Measurements from ENCODE around the gene PCDHGA5.
A peak's percentile ranks its signal among the peaks of the same experiment; 100 is the strongest.

PCDHGA5 gene

DNA sequence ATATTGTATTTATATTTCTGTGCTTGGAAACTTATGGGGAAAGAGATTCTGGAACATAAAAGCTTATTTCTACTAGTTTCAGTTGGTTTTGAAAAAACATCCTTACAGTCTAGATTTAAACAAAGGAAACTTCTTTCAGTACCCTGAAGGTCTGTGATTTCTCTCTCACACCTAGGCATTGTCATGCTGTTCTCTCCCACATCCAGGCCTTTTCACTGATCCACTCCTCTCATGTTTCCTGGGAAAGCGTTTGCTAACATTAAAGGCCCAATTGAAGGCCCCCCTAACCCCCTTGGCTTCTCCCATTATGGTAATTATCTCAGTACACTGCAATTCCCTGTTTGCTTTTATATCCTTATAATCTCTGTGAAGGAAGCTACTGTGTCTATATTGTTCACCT, 21.2 kb upstream of the PCDHGA5 start:
- WGBS, 2 donors (ENCODE audit: extremely low coverage in 2 of 2, insufficient read length in 2 of 2, insufficient replicate concordance in 1 of 2), result no CpG with 5 or more reads among the region's 1 CpG
- no peak overlapping the region for H4K91ac ChIP-seq (ENCODE audit: low read depth, low read length, poor library complexity)
- no peak overlapping the region for H3K27ac ChIP-seq (replicated peaks; ENCODE audit: low read length)

DNA sequence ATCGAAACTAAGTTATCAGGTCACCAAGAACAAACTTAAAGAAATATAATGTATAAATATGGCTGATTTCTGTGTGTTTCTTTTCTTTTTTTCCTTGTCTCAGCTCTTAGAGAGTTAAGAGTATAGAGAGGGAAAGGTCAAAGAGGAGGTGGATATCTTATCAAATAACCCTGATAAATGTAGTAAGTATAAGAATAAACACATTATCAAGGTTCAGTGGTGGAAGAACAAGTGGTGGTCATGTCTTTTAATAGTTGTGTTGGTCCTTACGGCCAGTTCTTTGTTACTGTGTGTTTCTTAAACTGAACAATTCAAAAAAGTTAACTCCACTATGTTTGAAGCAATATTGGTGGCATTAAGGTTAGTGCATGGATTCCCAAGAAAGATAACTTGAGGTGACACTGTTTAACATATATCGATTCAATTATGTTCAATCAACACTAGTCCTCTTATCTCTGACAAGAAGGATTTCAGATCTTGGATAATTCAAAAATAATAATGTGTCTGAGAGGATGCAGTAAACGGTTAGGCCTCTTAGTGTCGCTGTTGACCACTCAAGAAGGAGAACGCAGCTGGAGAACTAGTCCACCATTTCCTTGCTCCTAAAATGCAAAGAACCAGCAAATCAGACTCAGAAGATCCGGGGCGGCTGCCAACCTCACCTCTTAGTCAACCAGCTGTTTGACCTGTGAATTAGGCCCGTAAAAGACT, 20.6 kb upstream of the PCDHGA5 start, which contains the start of gene PCDHGA3:
Gene PCDHGA3, plus strand, starts transcription at position 588 of the 711 bp plus-strand sequence. CDS start 205 bp downstream, outside the sequence.
- H3K9me3 ChIP-seq (replicated peaks in 1 of 2; ENCODE audit: control insufficient read depth in 2 of 2, insufficient read depth in 1 of 2, low read depth in 1 of 2, low read length in 2 of 2), result peaks cover 20 to 32% of the 10 kb centered on the region in 2 donors
- H3K18ac ChIP-seq (ENCODE audit: low read length), result no peak within 1 kb of the TSS
- peak within 1 kb of the TSS; percentile 54 for H2AFZ ChIP-seq (ENCODE audit: low read length)
- peak within 1 kb of the TSS in 1 of 2 donors; percentile 25 for H3K4me3 ChIP-seq (ENCODE audit: low read length in 2 of 2)
- DNase-seq (ENCODE audit: low spot score), result no peak
- H2BK12ac ChIP-seq (ENCODE audit: low read length), result no peak within 1 kb of the TSS
- no peak within 1 kb of the TSS for H3K4ac ChIP-seq (ENCODE audit: low read length)
- H3K27me3 ChIP-seq (ENCODE audit: control insufficient read depth in 3 of 3, insufficient read depth in 3 of 3, low read depth in 1 of 3, low read length in 3 of 3), result no peaks in the 10 kb centered on the region
- no peak within 1 kb of the TSS for H3K27ac ChIP-seq (replicated peaks; ENCODE audit: low read length)
- H2BK120ac ChIP-seq (ENCODE audit: low read depth, low read length), result no peak within 1 kb of the TSS
- H3K23ac ChIP-seq (ENCODE audit: low read depth, low read length, poor library complexity), result no peak within 1 kb of the TSS
- H4K8ac ChIP-seq (ENCODE audit: low read depth, low read length), result no peak within 1 kb of the TSS
- H2AK5ac ChIP-seq (ENCODE audit: low read depth, low read length), result no peak within 1 kb of the TSS
- H3K9ac ChIP-seq (ENCODE audit: low read depth, low read length, poor library complexity), result no peak within 1 kb of the TSS
- no peaks in the 10 kb centered on the region for H3K4me1 ChIP-seq (ENCODE audit: control insufficient read depth in 2 of 2, insufficient read depth in 1 of 2, low read depth in 1 of 2, low read length in 2 of 2)
- H3K14ac ChIP-seq (ENCODE audit: low read length), result no peak within 1 kb of the TSS
- WGBS, 2 donors (ENCODE audit: extremely low coverage in 2 of 2, insufficient read length in 2 of 2, insufficient replicate concordance in 1 of 2), result no CpG with 5 or more reads among the region's 9 CpGs
- H2BK15ac ChIP-seq (ENCODE audit: low read length), result no peak within 1 kb of the TSS
- H4K91ac ChIP-seq (ENCODE audit: low read depth, low read length, poor library complexity), result no peak within 1 kb of the TSS
- no peak within 1 kb of the TSS for H2BK5ac ChIP-seq (ENCODE audit: low read length)
- no peaks in the 10 kb centered on the region for H3K36me3 ChIP-seq (replicated peaks in 1 of 2; ENCODE audit: control insufficient read depth in 2 of 2, insufficient read depth in 2 of 2, low read length in 2 of 2)
- no peaks in the 10 kb centered on the region for H3K79me1 ChIP-seq (ENCODE audit: low read depth, low read length)
- no peak within 1 kb of the TSS for H3K4me2 ChIP-seq (ENCODE audit: insufficient read depth, low read length, poor library complexity, severe bottlenecking)

More for the DNA sequence above, 21.2 kb upstream of the PCDHGA5 start:
- Histone ChIP-seq H3K23ac (ENCODE audit: low read depth, low read length, poor library complexity) (no peak overlapping the region), H3K4me2 (ENCODE audit: insufficient read depth, low read length, poor library complexity, severe bottlenecking) (no peak overlapping the region), H3K36me3 (replicated peaks in 1 of 2; ENCODE audit: control insufficient read depth in 2 of 2, insufficient read depth in 2 of 2, low read length in 2 of 2) (no peaks in the 10 kb centered on the region), H2BK12ac (ENCODE audit: low read length) (no peak overlapping the region), H3K14ac (ENCODE audit: low read length) (no peak overlapping the region), H3K4me3 (ENCODE audit: low read length in 2 of 2) (no peak overlapping the region), H2BK120ac (ENCODE audit: low read depth, low read length) (no peak overlapping the region), H3K4me1 (ENCODE audit: control insufficient read depth in 2 of 2, insufficient read depth in 1 of 2, low read depth in 1 of 2, low read length in 2 of 2) (no peaks in the 10 kb centered on the region), H3K4ac (ENCODE audit: low read length) (no peak overlapping the region), H2AK5ac (ENCODE audit: low read depth, low read length) (no peak overlapping the region), H4K8ac (ENCODE audit: low read depth, low read length) (no peak overlapping the region), H3K9me3 (replicated peaks in 1 of 2; ENCODE audit: control insufficient read depth in 2 of 2, insufficient read depth in 1 of 2, low read depth in 1 of 2, low read length in 2 of 2) (peaks cover 22 to 32% of the 10 kb centered on the region in 2 donors), H3K9ac (ENCODE audit: low read depth, low read length, poor library complexity) (no peak overlapping the region), H3K79me1 (ENCODE audit: low read depth, low read length) (no peaks in the 10 kb centered on the region), H2AFZ (ENCODE audit: low read length) (no peak overlapping the region), H3K27me3 (ENCODE audit: control insufficient read depth in 3 of 3, insufficient read depth in 3 of 3, low read depth in 1 of 3, low read length in 3 of 3) (no peaks in the 10 kb centered on the region), H2BK15ac (ENCODE audit: low read length) (no peak overlapping the region), H3K18ac (ENCODE audit: low read length) (no peak overlapping the region), H2BK5ac (ENCODE audit: low read length) (no peak overlapping the region)
- DNase-seq (ENCODE audit: low spot score), result no peak

DNA sequence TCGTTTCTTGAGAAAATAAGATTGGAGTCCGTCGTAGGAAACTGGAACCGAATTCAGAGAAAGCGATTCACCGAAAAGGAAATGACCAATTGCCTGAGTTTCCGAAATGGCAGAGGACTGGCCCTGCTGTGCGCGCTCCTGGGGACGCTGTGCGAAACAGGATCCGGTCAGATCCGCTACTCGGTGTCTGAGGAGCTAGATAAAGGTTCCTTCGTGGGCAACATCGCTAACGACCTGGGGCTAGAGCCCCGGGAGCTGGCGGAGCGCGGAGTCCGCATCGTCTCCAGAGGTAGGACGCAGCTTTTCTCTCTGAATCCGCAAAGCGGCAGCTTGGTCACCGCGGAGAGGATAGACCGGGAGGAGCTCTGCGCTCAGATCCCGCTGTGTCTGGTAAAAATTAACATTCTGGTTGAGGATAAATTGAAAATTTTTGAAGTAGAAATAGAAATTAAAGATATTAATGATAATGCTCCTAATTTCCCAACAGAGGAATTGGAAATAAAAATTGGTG, 20.0 kb upstream of the PCDHGA5 start:
- Histone ChIP-seq H3K4ac (ENCODE audit: low read length) (no peak overlapping the region), H2BK120ac (ENCODE audit: low read depth, low read length) (no peak overlapping the region), H2BK15ac (ENCODE audit: low read length) (no peak overlapping the region), H3K4me3 (ENCODE audit: low read length in 2 of 2) (peak overlapping the region in 1 of 2 donors; percentile 25), H3K36me3 (replicated peaks in 1 of 2; ENCODE audit: control insufficient read depth in 2 of 2, insufficient read depth in 2 of 2, low read length in 2 of 2) (no peaks in the 10 kb centered on the region), H4K8ac (ENCODE audit: low read depth, low read length) (no peak overlapping the region), H2AK5ac (ENCODE audit: low read depth, low read length) (no peak overlapping the region), H3K4me2 (ENCODE audit: insufficient read depth, low read length, poor library complexity, severe bottlenecking) (no peak overlapping the region), H3K23ac (ENCODE audit: low read depth, low read length, poor library complexity) (no peak overlapping the region), H2BK12ac (ENCODE audit: low read length) (no peak overlapping the region), H3K4me1 (ENCODE audit: control insufficient read depth in 2 of 2, insufficient read depth in 1 of 2, low read depth in 1 of 2, low read length in 2 of 2) (no peaks in the 10 kb centered on the region), H3K9ac (ENCODE audit: low read depth, low read length, poor library complexity) (no peak overlapping the region), H3K27ac (replicated peaks; ENCODE audit: low read length) (no peak overlapping the region), H3K79me1 (ENCODE audit: low read depth, low read length) (no peaks in the 10 kb centered on the region), H2AFZ (ENCODE audit: low read length) (peak overlapping the region; percentile 54), H3K14ac (ENCODE audit: low read length) (no peak overlapping the region), H3K9me3 (replicated peaks in 1 of 2; ENCODE audit: control insufficient read depth in 2 of 2, insufficient read depth in 1 of 2, low read depth in 1 of 2, low read length in 2 of 2) (peaks cover 20 to 32% of the 10 kb centered on the region in 2 donors), H2BK5ac (ENCODE audit: low read length) (no peak overlapping the region), H3K27me3 (ENCODE audit: control insufficient read depth in 3 of 3, insufficient read depth in 3 of 3, low read depth in 1 of 3, low read length in 3 of 3) (no peaks in the 10 kb centered on the region), H3K18ac (ENCODE audit: low read length) (no peak overlapping the region), H4K91ac (ENCODE audit: low read depth, low read length, poor library complexity) (no peak overlapping the region)
- DNase-seq (ENCODE audit: low spot score), result no peak
- WGBS, 2 donors (ENCODE audit: extremely low coverage in 2 of 2, insufficient read length in 2 of 2, insufficient replicate concordance in 1 of 2), result no CpG with 5 or more reads among the region's 31 CpGs

DNA sequence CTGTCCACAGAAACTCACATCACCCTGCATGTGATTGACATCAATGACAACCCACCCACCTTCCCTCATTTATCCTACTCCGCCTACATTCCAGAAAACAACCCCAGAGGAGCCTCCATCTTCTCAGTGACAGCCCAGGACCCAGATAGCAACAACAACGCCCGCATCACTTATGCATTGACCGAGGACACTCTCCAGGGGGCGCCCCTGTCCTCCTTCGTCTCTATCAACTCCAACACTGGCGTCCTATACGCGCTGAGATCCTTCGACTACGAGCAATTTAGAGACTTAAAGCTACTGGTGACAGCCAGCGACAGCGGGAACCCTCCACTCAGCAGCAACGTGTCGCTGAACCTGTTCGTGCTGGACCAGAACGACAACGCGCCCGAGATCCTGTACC, 18.6 kb upstream of the PCDHGA5 start:
- no peak overlapping the region for H2BK120ac ChIP-seq (ENCODE audit: low read depth, low read length)
- no peak overlapping the region for H2AFZ ChIP-seq (ENCODE audit: low read length)
- no peak overlapping the region for H2BK12ac ChIP-seq (ENCODE audit: low read length)
- no peak overlapping the region for H3K14ac ChIP-seq (ENCODE audit: low read length)
- WGBS, 2 donors (ENCODE audit: extremely low coverage in 2 of 2, insufficient read length in 2 of 2, insufficient replicate concordance in 1 of 2), result no CpG with 5 or more reads among the region's 20 CpGs
- H3K9ac ChIP-seq (ENCODE audit: low read depth, low read length, poor library complexity), result no peak overlapping the region
- no peak overlapping the region for H2BK15ac ChIP-seq (ENCODE audit: low read length)
- peaks cover 14 to 22% of the 10 kb centered on the region in 2 donors for H3K9me3 ChIP-seq (replicated peaks in 1 of 2; ENCODE audit: control insufficient read depth in 2 of 2, insufficient read depth in 1 of 2, low read depth in 1 of 2, low read length in 2 of 2)
- H3K27ac ChIP-seq (replicated peaks; ENCODE audit: low read length), result no peak overlapping the region
- H4K91ac ChIP-seq (ENCODE audit: low read depth, low read length, poor library complexity), result no peak overlapping the region
- H3K79me1 ChIP-seq (ENCODE audit: low read depth, low read length), result no peaks in the 10 kb centered on the region
- DNase-seq (ENCODE audit: low spot score), result no peak
- no peaks in the 10 kb centered on the region for H3K36me3 ChIP-seq (replicated peaks in 1 of 2; ENCODE audit: control insufficient read depth in 2 of 2, insufficient read depth in 2 of 2, low read length in 2 of 2)
- no peak overlapping the region for H2BK5ac ChIP-seq (ENCODE audit: low read length)
- no peaks in the 10 kb centered on the region for H3K4me1 ChIP-seq (ENCODE audit: control insufficient read depth in 2 of 2, insufficient read depth in 1 of 2, low read depth in 1 of 2, low read length in 2 of 2)
- H2AK5ac ChIP-seq (ENCODE audit: low read depth, low read length), result no peak overlapping the region
- no peak overlapping the region for H3K23ac ChIP-seq (ENCODE audit: low read depth, low read length, poor library complexity)
- no peak overlapping the region for H3K18ac ChIP-seq (ENCODE audit: low read length)
- H3K27me3 ChIP-seq (ENCODE audit: control insufficient read depth in 3 of 3, insufficient read depth in 3 of 3, low read depth in 1 of 3, low read length in 3 of 3), result no peaks in the 10 kb centered on the region
- H3K4me2 ChIP-seq (ENCODE audit: insufficient read depth, low read length, poor library complexity, severe bottlenecking), result no peak overlapping the region
- no peak overlapping the region for H3K4ac ChIP-seq (ENCODE audit: low read length)
- H4K8ac ChIP-seq (ENCODE audit: low read depth, low read length), result no peak overlapping the region
- no peak overlapping the region for H3K4me3 ChIP-seq (ENCODE audit: low read length in 2 of 2)

All from neuronal stem cell (in vitro differentiated cells).